NCI-H1694 (cell line): ENCODE data around the gene GPNMB.
A peak's percentile ranks its signal among the peaks of the same experiment; 100 is the strongest.

Experiments used
- DNase-seq: peaks from one replicate; lab custom pipeline; 2025; lab: John Stamatoyannopoulos, UW

Gene GPNMB

DNA sequence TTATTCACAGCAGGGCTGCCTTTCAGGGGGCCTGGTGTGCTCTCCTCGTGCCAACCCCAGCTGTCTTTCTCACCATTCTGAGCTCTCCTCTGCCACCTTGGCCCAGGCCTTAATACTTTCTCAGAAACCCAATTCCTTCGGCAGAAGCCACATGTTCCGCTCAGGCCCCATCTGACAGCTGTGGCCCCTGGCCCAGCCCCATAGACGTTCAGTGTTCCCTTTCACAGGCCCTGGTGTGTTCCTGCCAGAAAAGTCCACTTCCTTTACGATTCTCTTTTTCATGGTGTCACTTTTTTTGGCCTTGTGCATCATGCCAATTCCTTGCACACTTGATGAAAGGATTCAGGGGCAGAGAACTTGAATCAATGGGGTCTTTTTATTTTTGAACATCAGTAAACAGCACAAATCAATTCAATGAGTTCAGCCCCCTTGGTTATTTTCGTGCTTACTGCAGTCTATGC, 15.9 kb upstream of the GPNMB start:
- DNase-seq: no peak

- no peak for DNase-seq
Observed at GRCh38 chr7:23232966-23233365, 13.6 kb upstream of the GPNMB start.

GRCh38 chr7:23234569-23235296, 11.8 kb upstream of the GPNMB start:
- DNase-seq: no peak

DNA sequence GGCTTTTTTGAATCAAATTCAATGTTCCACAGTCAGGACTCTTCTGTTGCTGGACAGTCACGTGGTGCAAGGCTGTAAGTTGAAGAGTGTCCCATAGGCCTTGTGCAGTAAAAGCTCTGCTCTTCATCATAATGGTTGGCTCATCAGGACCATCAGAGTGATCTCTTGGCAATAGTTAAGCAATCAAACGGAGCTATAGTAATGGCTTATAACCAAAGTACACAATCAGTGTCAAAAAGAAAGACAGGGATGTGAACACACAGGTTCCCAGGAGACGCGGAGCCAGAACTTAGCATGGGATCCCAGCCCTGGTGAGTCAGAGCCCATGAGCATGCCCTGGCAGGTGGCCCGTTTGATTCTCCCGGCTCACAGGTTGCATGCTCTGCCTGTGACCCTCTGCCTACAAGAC, 10.8 kb upstream of the GPNMB start:
- no peak for DNase-seq

DNA sequence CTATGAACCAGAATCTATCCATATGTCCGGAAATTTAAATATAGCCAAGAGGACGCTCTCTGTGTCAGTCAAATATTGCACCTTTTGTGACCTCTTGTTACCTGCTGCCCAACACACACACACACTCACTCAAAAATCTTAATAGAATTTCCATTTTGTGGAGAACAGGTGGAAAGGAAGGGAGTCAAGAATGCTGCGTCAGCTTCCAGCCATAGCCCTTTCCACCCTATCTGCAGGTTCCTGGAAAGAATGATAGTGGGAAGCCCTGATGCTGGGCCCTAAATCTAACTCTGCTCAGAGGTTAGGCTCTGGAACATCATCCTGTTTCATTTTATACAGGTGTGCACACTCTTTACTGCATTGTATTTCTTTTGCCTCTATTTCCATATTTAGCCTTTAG, 9.6 kb upstream of the GPNMB start:
- no peak for DNase-seq

DNA sequence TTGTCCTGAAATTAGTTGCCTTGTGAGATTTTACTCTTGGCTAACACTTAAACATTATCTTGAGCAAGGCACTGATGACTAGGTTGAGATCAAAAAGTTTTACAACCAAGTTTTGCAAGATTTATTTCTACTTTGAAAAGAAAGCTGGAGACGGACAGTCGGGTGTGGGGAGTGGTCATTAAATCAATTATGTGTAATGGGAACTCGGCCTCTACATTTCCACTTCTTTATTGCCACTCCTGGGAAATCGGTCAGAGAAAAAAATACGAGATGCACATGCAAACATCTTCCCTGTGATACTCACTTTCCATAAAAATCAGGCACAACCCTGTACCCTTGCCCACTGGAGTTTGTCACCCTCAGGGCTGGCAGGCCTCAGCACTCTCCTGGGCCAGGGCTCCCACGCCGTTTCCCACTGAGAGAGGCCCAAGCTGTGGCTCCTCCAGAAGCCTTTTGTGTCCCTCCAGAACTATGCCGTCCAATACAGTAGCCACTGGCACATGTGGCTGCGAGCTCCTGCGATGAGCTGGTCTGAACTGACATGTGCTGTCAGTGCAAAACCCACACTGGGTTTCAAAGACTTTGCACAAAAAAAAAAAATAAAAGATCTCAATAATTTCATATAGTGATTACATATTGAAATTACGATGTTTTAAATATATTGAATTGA, 7.5 kb upstream of the GPNMB start:
- no peak for DNase-seq

DNA sequence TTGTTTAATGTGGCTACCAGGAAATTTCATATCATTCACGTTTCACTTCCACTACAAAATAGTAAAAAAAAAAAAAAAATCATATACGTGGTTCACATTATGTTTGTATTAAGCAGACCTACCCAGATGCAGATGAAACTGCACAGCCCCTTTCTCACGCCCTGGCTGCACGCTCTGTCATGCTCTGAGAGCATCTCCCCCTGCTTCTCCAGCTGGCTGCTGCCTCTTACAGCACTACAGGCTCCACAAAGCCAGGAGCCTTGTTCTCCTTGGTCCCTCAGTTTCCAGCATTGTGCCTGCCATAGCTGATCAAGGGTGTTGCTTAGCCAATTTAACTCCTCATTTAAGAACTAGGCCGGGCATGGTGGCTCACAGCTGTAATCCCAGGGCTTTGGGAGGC, 6.9 kb upstream of the GPNMB start:
- DNase-seq: no peak

- DNase-seq: no peak
Observed at GRCh38 chr7:23242321-23242720, 4.3 kb upstream of the GPNMB start.

GRCh38 chr7:23242935-23243334, 3.6 kb upstream of the GPNMB start:
- no peak for DNase-seq

DNA sequence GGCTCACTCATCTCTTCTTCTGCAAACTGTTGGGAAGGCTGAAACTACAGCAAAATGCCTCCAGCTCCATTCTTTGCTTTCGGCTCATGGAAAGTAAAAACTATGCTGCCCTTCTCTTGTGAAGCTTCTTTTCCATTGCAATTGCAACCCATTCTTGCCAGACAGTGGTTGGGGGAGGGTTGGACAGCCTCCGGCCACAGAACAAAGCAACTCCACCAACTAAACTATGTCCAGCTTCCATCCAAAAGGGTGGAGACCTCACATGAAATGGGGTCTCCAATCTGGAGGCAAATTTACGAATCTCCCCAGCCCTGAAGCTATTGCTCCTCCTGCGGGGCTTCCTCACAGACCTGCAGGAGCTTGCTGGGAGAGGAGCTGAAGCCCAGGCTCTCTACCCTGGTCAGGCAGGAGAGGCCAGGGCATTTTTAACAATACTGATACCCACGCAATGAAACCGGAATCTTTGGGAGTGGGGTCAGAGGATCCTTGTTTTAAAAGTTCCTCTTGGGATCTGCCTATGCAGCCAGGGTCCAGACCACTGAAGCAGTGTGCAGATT, 549 bp downstream of the GPNMB start:
- no peak for DNase-seq

- DNase-seq: no peak
Observed at GRCh38 chr7:23247603-23248335, 1.2 kb downstream of the GPNMB start.

DNA sequence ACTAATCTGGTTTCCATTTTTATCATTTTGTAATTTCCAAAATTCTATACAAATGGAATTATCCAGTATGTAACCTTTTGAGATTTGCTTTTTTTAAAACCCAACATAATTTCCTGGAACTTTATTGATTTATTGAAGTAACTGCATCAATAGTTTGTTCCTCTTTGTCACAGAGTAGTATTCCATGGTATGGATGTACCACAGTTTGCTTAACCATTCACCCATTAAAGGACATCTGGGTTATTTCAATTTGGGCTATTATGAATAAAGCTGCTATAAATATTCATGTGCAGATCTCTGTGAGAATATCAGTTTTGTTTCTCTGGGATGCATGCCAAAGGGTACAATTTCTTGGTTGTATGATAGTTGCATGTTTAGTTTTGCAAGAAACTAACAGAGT, 2.9 kb downstream of the GPNMB start:
- DNase-seq: no peak

GRCh38 chr7:23254051-23254681, 7.6 kb downstream of the GPNMB start:
- DNase-seq: no peak

DNA sequence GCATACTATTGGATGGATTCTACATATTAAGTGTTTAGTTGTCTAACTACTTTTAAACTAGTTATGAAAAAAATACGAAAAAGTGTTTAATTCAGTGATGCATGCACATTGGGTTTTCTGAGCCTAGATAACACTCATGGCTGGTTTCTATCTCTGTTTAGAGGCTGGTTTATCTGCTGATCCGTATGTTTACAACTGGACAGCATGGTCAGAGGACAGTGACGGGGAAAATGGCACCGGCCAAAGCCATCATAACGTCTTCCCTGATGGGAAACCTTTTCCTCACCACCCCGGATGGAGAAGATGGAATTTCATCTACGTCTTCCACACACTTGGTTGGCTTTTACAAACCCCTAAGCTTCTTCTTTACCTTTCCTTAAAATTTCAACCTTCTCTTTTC, 10.2 kb downstream of the GPNMB start:
- DNase-seq: no peak

- DNase-seq: no peak
Observed at GRCh38 chr7:23260371-23260770, 13.8 kb downstream of the GPNMB start.

DNA sequence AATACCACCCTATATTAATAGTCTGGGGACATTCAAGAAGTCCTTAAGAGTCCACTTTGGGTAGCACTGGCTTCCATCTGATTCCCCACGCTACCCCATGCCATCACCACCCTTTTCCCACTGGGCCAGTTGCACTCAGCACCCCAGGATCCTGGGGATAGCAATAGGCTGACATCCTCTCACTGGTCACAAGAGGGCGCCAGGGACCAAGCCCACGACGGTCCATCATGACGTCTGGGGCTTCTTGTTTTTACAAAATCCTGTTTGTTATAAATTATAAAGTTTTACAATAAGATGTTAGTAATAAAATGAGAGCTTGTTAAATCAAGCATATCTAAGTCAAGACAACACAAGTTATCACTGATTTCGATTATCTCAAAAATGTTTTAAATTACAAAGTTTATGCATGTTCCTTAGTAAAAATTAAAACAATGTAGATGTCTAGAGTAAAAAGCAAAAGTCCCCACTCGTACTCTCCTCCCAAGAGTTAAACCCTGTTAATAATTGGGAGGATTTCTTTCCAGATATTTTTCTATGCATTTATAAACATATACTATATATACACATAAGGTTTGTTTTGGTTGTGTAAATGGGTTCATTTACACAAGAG, 15.4 kb downstream of the GPNMB start:
- DNase-seq: peak; percentile 38

- no peak for DNase-seq
Observed at GRCh38 chr7:23264916-23265458, 18.4 kb downstream of the GPNMB start.

GRCh38 chr7:23266918-23267317, 20.3 kb downstream of the GPNMB start:
- no peak for DNase-seq

DNA sequence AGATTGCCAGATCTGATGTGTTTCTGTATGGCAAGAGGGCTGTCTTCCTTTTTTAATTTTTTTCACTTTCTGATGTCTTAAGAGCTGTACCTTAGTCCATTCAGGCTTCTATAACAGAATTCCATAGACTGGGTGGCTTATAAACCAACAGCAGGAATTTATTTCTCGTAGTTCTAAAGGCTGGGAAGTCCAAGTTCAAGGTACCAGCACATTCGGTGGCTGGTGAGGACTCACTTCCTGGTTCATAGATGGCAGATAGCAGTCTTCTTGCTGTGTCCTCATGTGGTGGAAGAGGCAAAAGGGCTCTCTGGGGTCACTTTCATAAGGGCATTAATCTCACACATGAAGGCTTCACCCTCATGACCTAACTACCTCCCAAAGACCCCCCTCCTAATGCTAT, 20.8 kb downstream of the GPNMB start:
- no peak for DNase-seq

GRCh38 chr7:23268167-23268566, 21.6 kb downstream of the GPNMB start:
- no peak for DNase-seq

- no peak for DNase-seq
Observed at GRCh38 chr7:23268746-23269145, 22.2 kb downstream of the GPNMB start.

GRCh38 chr7:23272275-23272674, 25.7 kb downstream of the GPNMB start:
- no peak for DNase-seq
